ENCODE measurements around the gene SORL1. TPM values are rescaled to one million over a fixed set of nuclear protein-coding genes. Genes with fewer than 3 reads are reported as not detected.
A peak's percentile ranks its signal among the peaks of the same experiment; 100 is the strongest.

Gene SORL1
- total and polyA plus RNA-seq, 2 of the 13 experiments (the other 11 are each of a cell fraction or from before 2014, with no cell fraction given): 21.3 to 148 TPM

DNA sequence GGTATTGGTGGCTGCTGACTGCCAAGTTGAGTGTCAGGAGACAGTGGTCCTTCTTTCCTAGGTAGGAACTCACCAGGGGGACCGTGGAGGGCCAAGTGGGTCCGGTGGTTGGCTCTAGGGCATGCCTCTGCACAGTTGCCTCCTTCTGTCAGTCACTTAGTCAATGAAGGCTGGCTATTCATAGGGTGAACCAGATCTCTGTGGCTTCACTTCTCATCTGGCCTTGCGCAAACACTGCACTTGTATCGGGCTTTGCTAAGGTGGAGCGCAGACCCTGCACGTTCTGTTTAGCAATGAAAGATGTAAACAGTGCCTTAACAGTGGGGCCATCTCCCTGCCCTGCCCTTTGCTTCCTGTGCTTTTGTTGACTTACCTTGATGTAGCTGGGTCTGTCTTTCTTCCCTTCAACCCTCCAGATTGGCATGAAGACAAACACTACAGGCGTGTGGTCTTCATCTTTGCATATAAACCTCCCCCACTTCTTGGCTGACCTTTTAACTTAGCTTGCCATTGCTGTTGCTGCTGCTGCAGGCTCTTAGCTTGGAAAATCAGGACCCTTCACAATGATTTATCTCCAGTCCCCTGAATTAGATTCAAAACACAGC is 7.4 kb downstream of the SORL1 start (continued):
- TF ChIP-seq ZEB1 (IDR thresholded peaks at IDR 0.05; ENCODE audit: insufficient replicate concordance, low read depth) (no peak), CREM (IDR thresholded peaks at IDR 0.05) (peak; percentile 93), CREM (CRISPR knock-in tag; IDR thresholded peaks at IDR 0.05) (no peak), ZSCAN20 (CRISPR knock-in tag; IDR thresholded peaks at IDR 0.05; ENCODE audit: borderline replicate concordance) (peak; percentile 27; the same call in 1 of the 2 replicates), TOE1 (CRISPR knock-in tag; IDR thresholded peaks at IDR 0.05) (0 out of 2 replicates have a peak, but pooled peaks have one; percentile 65), ISL2 (CRISPR knock-in tag; IDR thresholded peaks at IDR 0.05) (peak; percentile 96), STAG1 (CRISPR knock-in tag; IDR thresholded peaks at IDR 0.05) (peak; percentile 41), TEAD2 (CRISPR knock-in tag; IDR thresholded peaks at IDR 0.05) (no peak), POLR2AphosphoS5 (IDR thresholded peaks at IDR 0.05; ENCODE audit: low read depth, low read length) (peak; percentile 61), NRL (CRISPR knock-in tag; IDR thresholded peaks at IDR 0.05; ENCODE audit: borderline replicate concordance) (peak; percentile 87; the same call in 1 of the 2 replicates), MLLT10 (CRISPR knock-in tag; IDR thresholded peaks at IDR 0.05) (no peak), FOXJ3 (CRISPR knock-in tag; IDR thresholded peaks at IDR 0.05; ENCODE audit: borderline replicate concordance) (peak; percentile 98), ZNF839 (CRISPR knock-in tag; IDR thresholded peaks at IDR 0.05; ENCODE audit: borderline replicate concordance) (no peak), ZNF20 (CRISPR knock-in tag; IDR thresholded peaks at IDR 0.05) (no peak), SRF (IDR thresholded peaks at IDR 0.05; ENCODE audit: low read depth, low read length) (no peak), GLI4 (CRISPR knock-in tag; IDR thresholded peaks at IDR 0.05; ENCODE audit: borderline replicate concordance) (no peak), ZNF354B (CRISPR knock-in tag; IDR thresholded peaks at IDR 0.05) (no peak), KDM6A (CRISPR knock-in tag; IDR thresholded peaks at IDR 0.05; ENCODE audit: low read depth) (peak; percentile 93), U2AF2 (IDR thresholded peaks at IDR 0.05; ENCODE audit: low read depth, low read length) (no peak), ZNF841 (CRISPR knock-in tag; IDR thresholded peaks at IDR 0.05; ENCODE audit: borderline replicate concordance) (no peak)
- TF ChIP-seq, protein P1, sequence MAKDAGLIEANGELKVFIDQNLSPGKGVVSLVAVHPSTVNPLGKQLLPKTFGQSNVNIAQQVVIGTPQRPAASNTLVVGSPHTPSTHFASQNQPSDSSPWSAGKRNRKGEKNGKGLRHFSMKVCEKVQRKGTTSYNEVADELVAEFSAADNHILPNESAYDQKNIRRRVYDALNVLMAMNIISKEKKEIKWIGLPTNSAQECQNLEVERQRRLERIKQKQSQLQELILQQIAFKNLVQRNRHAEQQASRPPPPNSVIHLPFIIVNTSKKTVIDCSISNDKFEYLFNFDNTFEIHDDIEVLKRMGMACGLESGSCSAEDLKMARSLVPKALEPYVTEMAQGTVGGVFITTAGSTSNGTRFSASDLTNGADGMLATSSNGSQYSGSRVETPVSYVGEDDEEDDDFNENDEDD (CRISPR knock-in tag; IDR thresholded peaks at IDR 0.05; ENCODE audit: borderline replicate concordance): 0 out of 2 replicates have a peak, but pooled peaks have one; percentile 46
- TF ChIP-seq, protein P2, sequence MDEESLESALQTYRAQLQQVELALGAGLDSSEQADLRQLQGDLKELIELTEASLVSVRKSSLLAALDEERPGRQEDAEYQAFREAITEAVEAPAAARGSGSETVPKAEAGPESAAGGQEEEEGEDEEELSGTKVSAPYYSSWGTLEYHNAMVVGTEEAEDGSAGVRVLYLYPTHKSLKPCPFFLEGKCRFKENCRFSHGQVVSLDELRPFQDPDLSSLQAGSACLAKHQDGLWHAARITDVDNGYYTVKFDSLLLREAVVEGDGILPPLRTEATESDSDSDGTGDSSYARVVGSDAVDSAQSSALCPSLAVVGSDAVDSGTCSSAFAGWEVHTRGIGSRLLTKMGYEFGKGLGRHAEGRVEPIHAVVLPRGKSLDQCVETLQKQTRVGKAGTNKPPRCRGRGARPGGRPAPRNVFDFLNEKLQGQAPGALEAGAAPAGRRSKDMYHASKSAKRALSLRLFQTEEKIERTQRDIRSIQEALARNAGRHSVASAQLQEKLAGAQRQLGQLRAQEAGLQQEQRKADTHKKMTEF (CRISPR knock-in tag; IDR thresholded peaks at IDR 0.05): peak; percentile 98
- TF ChIP-seq, protein P3, sequence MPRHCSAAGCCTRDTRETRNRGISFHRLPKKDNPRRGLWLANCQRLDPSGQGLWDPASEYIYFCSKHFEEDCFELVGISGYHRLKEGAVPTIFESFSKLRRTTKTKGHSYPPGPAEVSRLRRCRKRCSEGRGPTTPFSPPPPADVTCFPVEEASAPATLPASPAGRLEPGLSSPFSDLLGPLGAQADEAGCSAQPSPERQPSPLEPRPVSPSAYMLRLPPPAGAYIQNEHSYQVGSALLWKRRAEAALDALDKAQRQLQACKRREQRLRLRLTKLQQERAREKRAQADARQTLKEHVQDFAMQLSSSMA (CRISPR knock-in tag; IDR thresholded peaks at IDR 0.05): no peak
- TF ChIP-seq, protein P4, sequence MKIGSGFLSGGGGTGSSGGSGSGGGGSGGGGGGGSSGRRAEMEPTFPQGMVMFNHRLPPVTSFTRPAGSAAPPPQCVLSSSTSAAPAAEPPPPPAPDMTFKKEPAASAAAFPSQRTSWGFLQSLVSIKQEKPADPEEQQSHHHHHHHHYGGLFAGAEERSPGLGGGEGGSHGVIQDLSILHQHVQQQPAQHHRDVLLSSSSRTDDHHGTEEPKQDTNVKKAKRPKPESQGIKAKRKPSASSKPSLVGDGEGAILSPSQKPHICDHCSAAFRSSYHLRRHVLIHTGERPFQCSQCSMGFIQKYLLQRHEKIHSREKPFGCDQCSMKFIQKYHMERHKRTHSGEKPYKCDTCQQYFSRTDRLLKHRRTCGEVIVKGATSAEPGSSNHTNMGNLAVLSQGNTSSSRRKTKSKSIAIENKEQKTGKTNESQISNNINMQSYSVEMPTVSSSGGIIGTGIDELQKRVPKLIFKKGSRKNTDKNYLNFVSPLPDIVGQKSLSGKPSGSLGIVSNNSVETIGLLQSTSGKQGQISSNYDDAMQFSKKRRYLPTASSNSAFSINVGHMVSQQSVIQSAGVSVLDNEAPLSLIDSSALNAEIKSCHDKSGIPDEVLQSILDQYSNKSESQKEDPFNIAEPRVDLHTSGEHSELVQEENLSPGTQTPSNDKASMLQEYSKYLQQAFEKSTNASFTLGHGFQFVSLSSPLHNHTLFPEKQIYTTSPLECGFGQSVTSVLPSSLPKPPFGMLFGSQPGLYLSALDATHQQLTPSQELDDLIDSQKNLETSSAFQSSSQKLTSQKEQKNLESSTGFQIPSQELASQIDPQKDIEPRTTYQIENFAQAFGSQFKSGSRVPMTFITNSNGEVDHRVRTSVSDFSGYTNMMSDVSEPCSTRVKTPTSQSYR (CRISPR knock-in tag; IDR thresholded peaks at IDR 0.05; ENCODE audit: borderline replicate concordance): peak; percentile 93
- TF ChIP-seq, protein P5, sequence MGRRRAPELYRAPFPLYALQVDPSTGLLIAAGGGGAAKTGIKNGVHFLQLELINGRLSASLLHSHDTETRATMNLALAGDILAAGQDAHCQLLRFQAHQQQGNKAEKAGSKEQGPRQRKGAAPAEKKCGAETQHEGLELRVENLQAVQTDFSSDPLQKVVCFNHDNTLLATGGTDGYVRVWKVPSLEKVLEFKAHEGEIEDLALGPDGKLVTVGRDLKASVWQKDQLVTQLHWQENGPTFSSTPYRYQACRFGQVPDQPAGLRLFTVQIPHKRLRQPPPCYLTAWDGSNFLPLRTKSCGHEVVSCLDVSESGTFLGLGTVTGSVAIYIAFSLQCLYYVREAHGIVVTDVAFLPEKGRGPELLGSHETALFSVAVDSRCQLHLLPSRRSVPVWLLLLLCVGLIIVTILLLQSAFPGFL (CRISPR knock-in tag; IDR thresholded peaks at IDR 0.05): no peak

Measured in HepG2 (cell line).